D721Med (cell line): ENCODE results near the gene NGF.

Experiments
- DNase-seq: peaks from one replicate; pipeline ENCODE4 v3.0.0; 2011; ENCODE audit warnings: low spot score; ENCODE audit not compliant: insufficient read length
- FAIRE-seq: peaks from 2 replicates; lab custom pipeline; 2011; peaks lifted over from hg19 to GRCh38; lab: Jason Lieb, UNC
- CTCF ChIP-seq: IDR thresholded peaks from 2 replicates; pipeline ENCODE4 v1.5.1; 2012; ENCODE audit warnings: mild to moderate bottlenecking, control low read depth; ENCODE audit not compliant: insufficient read depth; ENCODE audit errors: missing control alignments

The NGF gene

DNA sequence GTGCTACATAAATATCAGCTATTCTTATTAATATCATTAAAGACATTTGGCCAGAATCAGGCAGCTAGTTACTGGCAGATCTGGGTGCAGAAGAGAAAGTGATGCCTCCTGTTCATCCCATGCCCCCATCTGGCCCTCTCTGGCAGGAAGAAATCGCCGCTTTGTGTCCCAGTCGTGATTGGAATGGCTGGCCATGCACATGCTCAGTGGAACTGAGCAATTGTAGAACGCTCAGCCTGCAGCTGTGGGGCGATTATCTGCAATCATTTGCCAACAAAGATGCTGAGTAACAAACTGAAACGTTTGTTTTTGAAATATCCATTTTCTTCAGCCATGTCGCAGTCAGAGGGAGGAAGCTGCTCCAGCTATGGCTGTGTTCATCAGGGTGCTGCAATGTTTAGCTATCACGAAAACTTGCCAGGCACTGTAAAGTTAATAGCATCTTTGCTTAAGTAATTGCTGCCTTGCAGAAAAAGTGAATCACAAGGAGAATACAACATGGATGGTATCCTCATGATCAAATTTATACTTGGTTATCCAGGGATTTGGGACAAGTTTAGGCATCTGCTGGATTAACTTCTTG, 36.5 kb downstream of the NGF start:
- TF ChIP-seq CTCF: no peak
- DNase-seq (no peak), FAIRE-seq (no peak)

DNA sequence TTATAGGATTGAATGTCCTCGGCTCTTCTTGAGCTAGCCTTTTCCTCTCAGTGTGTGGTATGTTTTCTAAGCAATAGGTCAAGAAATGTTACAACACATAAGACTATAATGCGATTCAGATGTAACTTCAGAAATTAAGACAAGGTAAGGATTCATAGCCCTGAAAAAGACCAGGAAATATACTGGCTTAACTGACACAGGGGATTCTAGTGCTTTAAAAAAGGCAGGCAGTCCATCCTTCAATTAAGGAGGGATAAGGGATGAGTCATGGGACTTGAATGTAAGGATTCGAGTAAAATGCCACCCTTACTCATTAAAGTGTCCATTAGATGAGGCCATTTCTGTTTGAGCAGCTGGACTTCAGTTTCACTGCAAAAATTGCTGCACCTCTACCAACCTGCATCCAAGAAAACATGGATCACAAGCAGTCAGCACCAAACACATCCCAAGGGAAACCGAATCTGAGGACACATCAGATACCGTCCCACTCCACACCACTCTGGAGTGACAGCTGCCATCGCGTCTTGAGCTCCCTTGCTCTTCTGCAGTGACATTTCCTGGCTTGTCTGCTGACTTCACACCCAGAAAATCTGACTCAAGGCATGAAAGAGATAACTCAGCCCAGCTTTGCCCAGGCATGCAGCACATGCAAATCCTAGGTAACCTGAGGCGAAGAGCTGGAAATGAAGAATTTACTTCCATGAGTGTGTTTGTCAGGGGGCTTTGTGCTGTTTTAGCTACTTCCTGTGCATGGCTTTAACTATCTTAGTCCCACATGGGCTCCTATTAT, 37.8 kb downstream of the NGF start:
- no peak for FAIRE-seq
- no peak for TF ChIP-seq CTCF
- DNase-seq: no peak

DNA sequence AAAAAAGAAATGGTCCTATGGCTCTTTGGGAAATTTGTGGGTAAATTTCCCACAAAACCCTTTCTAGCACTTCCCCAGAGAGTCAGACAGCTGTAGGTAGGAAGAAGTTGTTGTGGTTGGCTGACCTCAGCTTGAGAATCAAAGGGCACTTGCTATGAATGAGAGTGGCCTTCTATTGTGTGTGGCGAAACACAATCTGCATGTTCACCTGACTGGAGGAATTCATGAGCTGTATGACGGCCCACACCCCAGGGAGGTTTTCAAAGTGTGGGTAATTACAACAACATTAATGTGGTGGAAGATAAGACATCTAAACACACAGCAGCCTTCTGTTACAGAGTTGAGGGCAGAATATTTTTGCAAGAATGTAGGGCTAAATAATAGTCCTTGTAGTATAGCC, 38.8 kb downstream of the NGF start:
- FAIRE-seq (no peak), DNase-seq (no peak)
- TF ChIP-seq CTCF: no peak

- TF ChIP-seq CTCF: no peak
- no peak for FAIRE-seq
- DNase-seq: no peak
These were observed 41.1 kb downstream of the NGF start for GRCh38 chr1:115296981-115297380.

- FAIRE-seq: no peak
- no peak for TF ChIP-seq CTCF
These were observed 41.9 kb downstream of the NGF start for GRCh38 chr1:115295904-115296696.

GRCh38 chr1:115293899-115294298, 44.1 kb downstream of the NGF start:
- TF ChIP-seq CTCF: no peak
- DNase-seq (no peak), FAIRE-seq (no peak)

More at GRCh38 chr1:115295904-115296696, 41.9 kb downstream of the NGF start:
- DNase-seq: no peak
